ENCODE results near the gene DIAPH2. TPM values are rescaled to one million over a fixed set of nuclear protein-coding genes. Genes with fewer than 3 reads are reported as not detected.

The DIAPH2 gene
- polyA plus RNA-seq, 1 experiment = 10.6 TPM

- no peak overlapping the region for H3K4me3 ChIP-seq (ENCODE audit: low read depth, low read length)
- TF ChIP-seq CTCF (IDR thresholded peaks at IDR 0.05; ENCODE audit: low read depth, low read length) = no peak
- no peak for DNase-seq (ENCODE audit: low read depth, low spot score)
- ChIA-PET CTCF (no interaction called here), POLR2A (no interaction called here)
- no peaks in the 10 kb centered on the region for H3K9me3 ChIP-seq (ENCODE audit: control insufficient read depth, insufficient read depth, low read length)
- no peak overlapping the region for H3K27ac ChIP-seq (ENCODE audit: low read depth, low read length)
- H3K27me3 ChIP-seq (ENCODE audit: control insufficient read depth, insufficient read depth, low read length) = no peaks in the 10 kb centered on the region
Observed at GRCh38 chrX:97268182-97268680, 583.6 kb downstream of the DIAPH2 start.

- H3K4me3 ChIP-seq (ENCODE audit: low read depth, low read length) = no peak overlapping the region
- POLR2A ChIA-PET = no interaction called here
- no peaks in the 10 kb centered on the region for H3K27me3 ChIP-seq (ENCODE audit: control insufficient read depth, insufficient read depth, low read length)
- TF ChIP-seq CTCF (IDR thresholded peaks at IDR 0.05; ENCODE audit: low read depth, low read length) = no peak
- no peak overlapping the region for H3K27ac ChIP-seq (ENCODE audit: low read depth, low read length)
- no peaks in the 10 kb centered on the region for H3K9me3 ChIP-seq (ENCODE audit: control insufficient read depth, insufficient read depth, low read length)
- no peak for DNase-seq (ENCODE audit: low read depth, low spot score)
- CTCF ChIA-PET = no interaction called here
Observed at GRCh38 chrX:97284531-97284930, 599.9 kb downstream of the DIAPH2 start.

- Histone ChIP-seq H3K9me3 (ENCODE audit: control insufficient read depth, insufficient read depth, low read length) (no peaks in the 10 kb centered on the region), H3K4me3 (ENCODE audit: low read depth, low read length) (no peak overlapping the region), H3K27me3 (ENCODE audit: control insufficient read depth, insufficient read depth, low read length) (no peaks in the 10 kb centered on the region), H3K27ac (ENCODE audit: low read depth, low read length) (no peak overlapping the region)
- CTCF ChIA-PET = no interaction called here
- DNase-seq (ENCODE audit: low read depth, low spot score) = no peak
- TF ChIP-seq CTCF (IDR thresholded peaks at IDR 0.05; ENCODE audit: low read depth, low read length) = no peak
- POLR2A ChIA-PET = no interaction called here
Observed at GRCh38 chrX:97290199-97290598, 605.6 kb downstream of the DIAPH2 start.

- Histone ChIP-seq H3K27ac (ENCODE audit: low read depth, low read length) (no peak overlapping the region), H3K27me3 (ENCODE audit: control insufficient read depth, insufficient read depth, low read length) (no peaks in the 10 kb centered on the region), H3K9me3 (ENCODE audit: control insufficient read depth, insufficient read depth, low read length) (no peaks in the 10 kb centered on the region), H3K4me3 (ENCODE audit: low read depth, low read length) (no peak overlapping the region)
- TF ChIP-seq CTCF (IDR thresholded peaks at IDR 0.05; ENCODE audit: low read depth, low read length) = no peak
- DNase-seq (ENCODE audit: low read depth, low spot score) = no peak
- ChIA-PET POLR2A (no interaction called here), CTCF (no interaction called here)
Observed at GRCh38 chrX:97294041-97294440, 609.4 kb downstream of the DIAPH2 start.

GRCh38 chrX:97295954-97296353 lies 611.3 kb downstream of the DIAPH2 start:
- CTCF ChIA-PET = no interaction called here

More at GRCh38 chrX:97295954-97296353, 611.3 kb downstream of the DIAPH2 start:
- DNase-seq (ENCODE audit: low read depth, low spot score) = no peak
- POLR2A ChIA-PET = no interaction called here
- Histone ChIP-seq H3K27ac (ENCODE audit: low read depth, low read length) (no peak overlapping the region), H3K27me3 (ENCODE audit: control insufficient read depth, insufficient read depth, low read length) (no peaks in the 10 kb centered on the region), H3K4me3 (ENCODE audit: low read depth, low read length) (no peak overlapping the region), H3K9me3 (ENCODE audit: control insufficient read depth, insufficient read depth, low read length) (no peaks in the 10 kb centered on the region)
- TF ChIP-seq CTCF (IDR thresholded peaks at IDR 0.05; ENCODE audit: low read depth, low read length) = no peak
